SK-N-SH treated with all-trans-retinoic acid at 6 μM for 48 hours (cell line): ENCODE results near the gene RASA3.

ENCODE experiments used
- ATAC-seq: fragments of 200-7000 bp; cut with Tn5 transposase; 3 replicates; pipeline ENCODE4 v1.9.1; 2020; ENCODE audit warnings: mild to moderate bottlenecking, moderate library complexity
- ARNTL ChIP-seq: fragments of 450-650 bp; formaldehyde crosslinking; IDR thresholded peaks from 2 replicates; pipeline ENCODE4 v1.5.0; 2020; ENCODE audit warnings: low read depth, mild to moderate bottlenecking, moderate library complexity, borderline replicate concordance
- BACH2 ChIP-seq: fragments of 250-450 bp; sonication (Bioruptor Pico); IDR thresholded peaks from 2 replicates; pipeline ENCODE4 v1.9.0; 2021; ENCODE audit warnings: mild to moderate bottlenecking, borderline replicate concordance
- CREB5 ChIP-seq: fragments of 250-450 bp; sonication (Bioruptor Pico); IDR thresholded peaks from 2 replicates; pipeline ENCODE4 v1.5.1; 2020; ENCODE audit warnings: low read depth, mild to moderate bottlenecking, moderate library complexity
- CSDC2 ChIP-seq: fragments of 250-450 bp; sonication (Bioruptor Pico); IDR thresholded peaks from 2 replicates; pipeline ENCODE4 v1.5.0; 2020; ENCODE audit warnings: mild to moderate bottlenecking, moderate library complexity
- CSRNP3 ChIP-seq: fragments of 250-450 bp; sonication (Bioruptor Pico); IDR thresholded peaks from 2 replicates; pipeline ENCODE4 v1.5.1; 2021; ENCODE audit warnings: mild to moderate bottlenecking, moderate library complexity
- ISL1 ChIP-seq: fragments of 250-450 bp; sonication (Bioruptor Pico); IDR thresholded peaks from 2 replicates; pipeline ENCODE4 v2.1.2; 2022; ENCODE audit warnings: mild to moderate bottlenecking, moderate library complexity
- PPARA ChIP-seq: fragments of 250-450 bp; sonication (Bioruptor Pico); IDR thresholded peaks from 2 replicates; pipeline ENCODE4 v1.5.0; 2020; ENCODE audit warnings: mild to moderate bottlenecking, borderline replicate concordance
- RARB ChIP-seq: fragments of 250-450 bp; sonication (Bioruptor Pico); IDR thresholded peaks from 2 replicates; pipeline ENCODE4 v1.8.0; 2021; ENCODE audit warnings: mild to moderate bottlenecking, moderate library complexity
- SNAI2 ChIP-seq: fragments of 250-450 bp; sonication (Bioruptor Pico); IDR thresholded peaks from 2 replicates; pipeline ENCODE4 v1.5.0; 2020; ENCODE audit warnings: mild to moderate bottlenecking, moderate library complexity
- TCF4 ChIP-seq: fragments of 250-450 bp; sonication (Bioruptor Pico); IDR thresholded peaks from 2 replicates; pipeline ENCODE4 v1.8.0; 2021; ENCODE audit warnings: mild to moderate bottlenecking, moderate library complexity, borderline replicate concordance
- ZC3H10 ChIP-seq: fragments of 250-450 bp; sonication (Bioruptor Pico); IDR thresholded peaks from 2 replicates; pipeline ENCODE4 v1.5.1; 2021; ENCODE audit warnings: mild to moderate bottlenecking, moderate library complexity
- ZFP3 ChIP-seq: fragments of 250-450 bp; sonication (Bioruptor Pico); IDR thresholded peaks from 2 replicates; pipeline ENCODE4 v1.5.0; 2020; ENCODE audit warnings: mild to moderate bottlenecking, moderate library complexity
- ZFP30 ChIP-seq: fragments of 450-650 bp; formaldehyde crosslinking; IDR thresholded peaks from 2 replicates; pipeline ENCODE4 v1.5.0; 2022; ENCODE audit warnings: mild to moderate bottlenecking, moderate library complexity
- TF ChIP-seq, protein P1 (sequence below): fragments of 250-450 bp; sonication (Bioruptor Pico); IDR thresholded peaks from 2 replicates; pipeline ENCODE4 v1.5.0; 2020; ENCODE audit warnings: mild to moderate bottlenecking, moderate library complexity
- TF ChIP-seq, protein P2 (sequence below): fragments of 250-450 bp; sonication (Bioruptor Pico); IDR thresholded peaks from 2 replicates; pipeline ENCODE4 v1.8.0; 2020; ENCODE audit warnings: mild to moderate bottlenecking, moderate library complexity, borderline replicate concordance

RASA3 gene

DNA sequence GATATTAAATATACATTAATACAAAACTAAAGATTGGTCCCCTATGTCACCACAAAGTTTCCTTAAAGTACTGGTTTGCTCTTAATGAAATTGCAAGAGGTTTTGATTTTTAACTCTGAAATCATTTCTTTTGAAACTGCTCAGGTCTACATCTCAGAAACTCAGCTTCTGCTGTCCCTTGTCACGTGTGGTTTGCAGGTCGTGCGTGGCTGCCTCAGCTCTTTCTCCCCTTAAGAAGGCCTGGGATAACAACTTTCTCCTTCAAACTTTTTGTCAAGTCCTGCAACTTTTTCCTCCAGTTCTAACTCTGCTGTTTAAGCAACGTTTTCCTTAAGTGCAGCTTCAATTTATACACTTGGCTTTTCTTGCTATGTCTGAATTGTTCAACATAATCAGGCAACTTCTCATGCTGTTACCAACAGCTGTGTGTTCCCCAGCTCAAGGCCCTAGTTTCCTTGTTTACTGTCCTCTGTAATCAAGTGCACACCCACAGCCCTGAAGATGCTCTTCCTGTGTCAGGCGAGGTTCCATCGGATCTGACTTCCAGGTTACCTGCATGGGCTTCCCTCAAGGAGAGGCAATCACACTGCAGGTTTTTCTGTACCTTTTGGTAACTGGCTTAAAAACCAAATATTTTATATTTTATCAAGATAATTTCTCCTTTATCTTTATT is 172.0 kb downstream of the RASA3 start:
- ATAC-seq: no peak
- TF ChIP-seq CSRNP3: no peak
- no peak for TF ChIP-seq RARB (CRISPR knock-in tag)
- no peak for TF ChIP-seq BACH2 (CRISPR knock-in tag)
- no peak for TF ChIP-seq ZFP30 (CRISPR knock-in tag)
- TF ChIP-seq PPARA (CRISPR knock-in tag): no peak
- TF ChIP-seq CREB5 (CRISPR knock-in tag): no peak
- TF ChIP-seq, protein P1, sequence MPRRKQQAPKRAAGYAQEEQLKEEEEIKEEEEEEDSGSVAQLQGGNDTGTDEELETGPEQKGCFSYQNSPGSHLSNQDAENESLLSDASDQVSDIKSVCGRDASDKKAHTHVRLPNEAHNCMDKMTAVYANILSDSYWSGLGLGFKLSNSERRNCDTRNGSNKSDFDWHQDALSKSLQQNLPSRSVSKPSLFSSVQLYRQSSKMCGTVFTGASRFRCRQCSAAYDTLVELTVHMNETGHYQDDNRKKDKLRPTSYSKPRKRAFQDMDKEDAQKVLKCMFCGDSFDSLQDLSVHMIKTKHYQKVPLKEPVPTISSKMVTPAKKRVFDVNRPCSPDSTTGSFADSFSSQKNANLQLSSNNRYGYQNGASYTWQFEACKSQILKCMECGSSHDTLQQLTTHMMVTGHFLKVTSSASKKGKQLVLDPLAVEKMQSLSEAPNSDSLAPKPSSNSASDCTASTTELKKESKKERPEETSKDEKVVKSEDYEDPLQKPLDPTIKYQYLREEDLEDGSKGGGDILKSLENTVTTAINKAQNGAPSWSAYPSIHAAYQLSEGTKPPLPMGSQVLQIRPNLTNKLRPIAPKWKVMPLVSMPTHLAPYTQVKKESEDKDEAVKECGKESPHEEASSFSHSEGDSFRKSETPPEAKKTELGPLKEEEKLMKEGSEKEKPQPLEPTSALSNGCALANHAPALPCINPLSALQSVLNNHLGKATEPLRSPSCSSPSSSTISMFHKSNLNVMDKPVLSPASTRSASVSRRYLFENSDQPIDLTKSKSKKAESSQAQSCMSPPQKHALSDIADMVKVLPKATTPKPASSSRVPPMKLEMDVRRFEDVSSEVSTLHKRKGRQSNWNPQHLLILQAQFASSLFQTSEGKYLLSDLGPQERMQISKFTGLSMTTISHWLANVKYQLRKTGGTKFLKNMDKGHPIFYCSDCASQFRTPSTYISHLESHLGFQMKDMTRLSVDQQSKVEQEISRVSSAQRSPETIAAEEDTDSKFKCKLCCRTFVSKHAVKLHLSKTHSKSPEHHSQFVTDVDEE: no peak
- no peak for TF ChIP-seq ZFP3 (CRISPR knock-in tag)
- TF ChIP-seq ZC3H10 (CRISPR knock-in tag): no peak
- no peak for TF ChIP-seq CSDC2 (CRISPR knock-in tag)
- TF ChIP-seq ARNTL (CRISPR knock-in tag): no peak
- no peak for TF ChIP-seq ISL1 (CRISPR knock-in tag)
- TF ChIP-seq, protein P2, sequence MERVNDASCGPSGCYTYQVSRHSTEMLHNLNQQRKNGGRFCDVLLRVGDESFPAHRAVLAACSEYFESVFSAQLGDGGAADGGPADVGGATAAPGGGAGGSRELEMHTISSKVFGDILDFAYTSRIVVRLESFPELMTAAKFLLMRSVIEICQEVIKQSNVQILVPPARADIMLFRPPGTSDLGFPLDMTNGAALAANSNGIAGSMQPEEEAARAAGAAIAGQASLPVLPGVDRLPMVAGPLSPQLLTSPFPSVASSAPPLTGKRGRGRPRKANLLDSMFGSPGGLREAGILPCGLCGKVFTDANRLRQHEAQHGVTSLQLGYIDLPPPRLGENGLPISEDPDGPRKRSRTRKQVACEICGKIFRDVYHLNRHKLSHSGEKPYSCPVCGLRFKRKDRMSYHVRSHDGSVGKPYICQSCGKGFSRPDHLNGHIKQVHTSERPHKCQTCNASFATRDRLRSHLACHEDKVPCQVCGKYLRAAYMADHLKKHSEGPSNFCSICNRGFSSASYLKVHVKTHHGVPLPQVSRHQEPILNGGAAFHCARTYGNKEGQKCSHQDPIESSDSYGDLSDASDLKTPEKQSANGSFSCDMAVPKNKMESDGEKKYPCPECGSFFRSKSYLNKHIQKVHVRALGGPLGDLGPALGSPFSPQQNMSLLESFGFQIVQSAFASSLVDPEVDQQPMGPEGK: no peak

- TF ChIP-seq, protein P1: no peak
- TF ChIP-seq TCF4 (CRISPR knock-in tag) (no peak), ISL1 (CRISPR knock-in tag) (no peak), ZFP30 (CRISPR knock-in tag) (no peak), SNAI2 (no peak), CSRNP3 (no peak)
- TF ChIP-seq, protein P2: no peak
- ATAC-seq: no peak
These were observed 173.2 kb downstream of the RASA3 start for GRCh38 chr13:113959198-113959597.
